ENCODE measurements around the gene SERPINE1. TPM values are rescaled to one million over a fixed set of nuclear protein-coding genes. Genes with fewer than 3 reads are reported as not detected.
A peak's percentile ranks its signal among the peaks of the same experiment; 100 is the strongest.

Gene SERPINE1
- total and polyA plus RNA-seq, 2 of the 8 experiments (the other 6 are each of a cell fraction or from before 2014, with no cell fraction given): 3.7 to 5.6 TPM

DNA sequence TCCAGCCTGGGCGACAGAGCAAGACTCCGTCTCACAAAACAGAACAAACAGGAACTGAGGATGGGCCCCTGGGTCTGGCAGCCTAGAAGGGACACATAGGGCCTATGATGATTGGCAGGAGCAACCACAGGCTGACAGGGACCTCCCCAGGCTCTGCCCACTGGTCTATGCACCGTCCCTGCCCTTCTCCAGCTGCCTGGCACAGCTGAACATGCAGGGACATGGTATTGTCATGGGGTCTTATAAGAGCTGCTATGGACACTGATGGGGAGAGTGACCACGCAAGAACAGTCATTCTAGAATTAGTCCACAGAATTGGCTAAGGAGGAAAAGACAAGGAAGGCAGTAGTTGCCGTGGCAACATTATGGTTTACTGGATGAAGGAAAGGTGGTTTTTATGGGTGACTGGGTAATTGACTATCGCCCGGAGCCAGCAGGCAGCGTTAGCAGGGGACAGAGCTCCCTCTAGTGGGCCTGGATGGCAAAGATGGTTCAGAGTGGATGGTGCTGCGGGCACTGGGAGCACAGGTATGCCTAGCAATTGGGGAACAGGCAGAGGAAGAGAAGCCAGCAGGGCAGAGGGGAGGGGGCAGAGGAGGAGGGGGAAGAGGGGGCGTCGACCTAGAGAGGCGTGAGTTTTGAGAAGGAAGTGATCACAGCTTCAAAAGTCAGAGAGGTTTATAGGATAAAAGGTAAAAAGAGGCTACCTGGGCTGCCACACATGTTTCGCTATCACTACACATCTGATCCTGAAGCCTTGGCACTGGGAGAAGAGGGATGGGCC, 49.4 kb upstream of the SERPINE1 start (continued):
- TF ChIP-seq USF2 (IDR thresholded peaks at IDR 0.05; ENCODE audit: low read length): no peak
- no peak for TF ChIP-seq RNF2 (IDR thresholded peaks at IDR 0.05; ENCODE audit: borderline replicate concordance, low read depth, low read length, missing control alignments, poor library complexity, severe bottlenecking)
- TF ChIP-seq CHD7 (IDR thresholded peaks at IDR 0.05; ENCODE audit: insufficient replicate concordance, low read length): no peak
- TF ChIP-seq ATF3 (IDR thresholded peaks at IDR 0.05; ENCODE audit: insufficient read depth, low read depth, low read length): no peak
- TF ChIP-seq SIN3A (conservative IDR thresholded peaks at IDR 0.05 in 1 of 2, IDR thresholded peaks at IDR 0.05 in 1 of 2; ENCODE audit: low read depth in 1 of 2, low read length in 2 of 2): peak; percentile 25 to 88; a peak in 2 of 4 replicates
- no peak for TF ChIP-seq SP2 (IDR thresholded peaks at IDR 0.05; ENCODE audit: low read length)
- TF ChIP-seq ZNF274 (IDR thresholded peaks at IDR 0.05; ENCODE audit: borderline replicate concordance, extremely low read depth, low read length): no peak

All from H1 (cell line).